HG02798 (cell line): Measurements from ENCODE around the gene TMEM178A.

ENCODE experiments used
- ATAC-seq: cut with Tn5 transposase; IDR thresholded peaks from one replicate; pipeline ENCODE4 v1.9.1; 2021; ENCODE audit warnings: mild to moderate bottlenecking; ENCODE audit not compliant: unreplicated experiment, poor library complexity

TMEM178A gene

GRCh38 chr2:39735648-39736047, 69.9 kb downstream of the TMEM178A start:
- no peak for ATAC-seq

GRCh38 chr2:39736640-39737039, 70.9 kb downstream of the TMEM178A start:
- no peak for ATAC-seq

- no peak for ATAC-seq
These were observed 71.9 kb downstream of the TMEM178A start for GRCh38 chr2:39737661-39738060.

DNA sequence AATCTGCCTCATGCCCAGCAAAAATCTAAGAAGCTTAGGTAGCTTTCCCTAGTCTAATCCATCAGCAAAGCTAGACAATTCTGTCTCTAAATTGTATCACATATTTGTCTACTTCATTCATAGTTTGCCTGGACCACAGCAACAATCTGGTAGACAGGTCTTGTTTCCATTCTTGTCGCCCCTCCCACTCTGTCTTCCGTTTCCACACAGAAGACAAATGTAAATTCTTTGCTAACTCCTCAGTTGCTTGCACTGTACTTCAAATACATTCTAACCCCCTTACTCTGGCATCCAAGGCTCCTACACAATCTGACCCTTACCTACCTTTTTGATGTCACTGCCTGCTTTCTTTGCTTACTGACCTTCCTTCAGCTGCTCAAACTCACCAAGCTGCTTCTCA, 73.2 kb downstream of the TMEM178A start:
- ATAC-seq, result no peak

GRCh38 chr2:39739386-39739785, 73.7 kb downstream of the TMEM178A start:
- no peak for ATAC-seq

DNA sequence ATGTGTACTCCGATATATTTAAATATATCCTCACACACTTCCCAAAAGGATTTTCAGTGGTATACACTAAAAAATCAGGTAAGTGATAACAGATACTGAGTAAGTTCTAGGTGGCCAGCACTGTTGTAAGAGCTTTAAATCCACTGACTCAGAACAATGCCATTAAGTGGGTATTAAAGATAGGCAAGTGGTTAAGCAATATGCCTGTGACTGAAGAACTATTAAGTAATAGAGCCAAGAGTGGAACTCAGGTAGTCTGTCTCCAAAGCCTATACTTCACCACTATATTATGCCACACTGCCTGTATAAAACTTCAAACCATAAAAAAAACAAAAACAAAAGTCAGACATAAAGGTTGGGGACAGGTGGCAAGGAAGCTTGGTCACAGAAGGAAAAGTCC, 76.2 kb downstream of the TMEM178A start:
- no peak for ATAC-seq

DNA sequence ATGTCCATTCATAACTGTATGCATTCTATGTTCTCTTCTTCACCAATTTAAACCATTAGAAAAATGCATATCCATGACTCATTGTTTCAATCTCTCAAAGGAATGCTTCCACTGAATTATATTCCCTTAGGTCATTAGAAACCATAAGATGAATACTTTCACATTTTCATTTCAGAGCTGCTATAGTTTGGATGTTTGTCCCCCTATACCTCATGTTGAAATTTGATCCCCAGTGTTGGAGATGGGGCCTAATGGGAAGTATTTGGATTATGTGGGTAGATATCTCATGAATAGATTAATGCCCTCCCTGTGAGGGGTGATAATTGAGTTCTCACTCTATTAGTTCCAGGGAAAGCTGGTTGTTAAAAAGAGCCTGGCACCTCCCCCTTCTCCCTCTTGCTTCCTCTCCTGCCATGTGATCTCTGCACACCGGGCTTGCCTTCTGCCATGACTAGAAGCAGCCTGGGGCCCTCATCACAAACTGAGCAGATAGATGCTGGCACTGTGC, 77.6 kb downstream of the TMEM178A start:
- ATAC-seq, result no peak

DNA sequence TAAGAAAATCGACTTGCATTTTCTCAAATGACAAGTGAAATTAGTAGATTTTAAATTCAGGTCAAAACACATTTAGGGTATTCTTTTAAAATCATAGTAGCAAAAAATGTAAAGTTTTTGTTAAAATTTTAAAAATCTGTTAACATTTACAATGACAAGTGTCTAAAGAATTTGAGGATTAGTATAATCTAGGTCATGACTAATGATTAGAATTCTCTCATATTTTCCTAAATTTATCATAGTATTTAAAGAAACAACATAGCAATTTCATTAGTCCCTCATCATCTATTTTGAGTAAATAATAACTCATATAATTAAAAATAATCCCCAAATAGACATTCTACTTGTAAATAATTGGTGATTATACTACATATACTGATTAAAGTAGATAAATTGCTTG, 89.7 kb downstream of the TMEM178A start:
- no peak for ATAC-seq

DNA sequence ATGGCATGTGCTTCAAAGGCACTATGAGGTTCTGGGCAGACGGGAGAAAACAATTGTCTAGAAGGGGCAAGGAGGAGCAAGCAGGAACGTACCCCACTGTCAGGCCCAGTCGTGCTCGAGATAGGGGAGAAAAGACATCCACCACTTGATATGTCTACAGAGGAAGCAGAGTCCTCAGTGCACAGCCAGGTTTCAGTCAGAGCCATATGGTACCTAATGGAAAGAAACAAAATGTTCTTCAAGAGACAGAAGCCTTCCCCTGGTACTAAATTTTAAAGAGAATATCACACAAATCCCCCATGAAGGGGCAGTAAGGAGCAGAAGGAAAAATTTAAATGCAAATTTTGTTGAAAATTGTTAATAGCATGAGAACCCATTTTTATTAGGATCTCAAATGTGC, 91.4 kb downstream of the TMEM178A start:
- ATAC-seq, result no peak

DNA sequence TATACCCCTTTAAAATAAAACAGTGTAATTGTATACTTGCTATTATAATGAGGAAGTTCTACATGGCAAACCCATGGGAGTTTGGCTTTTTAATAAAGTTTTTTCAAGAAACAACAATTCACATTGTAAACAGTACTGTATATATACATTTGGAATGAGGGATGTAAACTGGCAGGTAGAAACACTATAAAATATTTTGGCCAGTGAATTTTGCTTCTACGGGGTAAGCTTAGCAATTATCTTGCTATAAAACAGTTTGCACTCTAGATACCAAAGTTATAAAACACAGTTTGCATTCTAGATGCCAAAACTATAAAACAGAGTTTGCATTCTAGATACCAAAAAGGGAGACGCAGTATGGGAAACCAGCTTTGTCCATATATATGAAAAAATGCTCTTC, 96.7 kb downstream of the TMEM178A start:
- ATAC-seq, result no peak
